HCT116 (cell line): ENCODE data around the gene FHIT. TPM values are rescaled to one million over a fixed set of nuclear protein-coding genes. Genes with fewer than 3 reads are reported as not detected.

Experiments used
- ATAC-seq: fragments of 200-7000 bp; cut with Tn5 transposase; 2 replicates; pipeline ENCODE4 v1.9.1; 2020; ENCODE audit warnings: mild to moderate bottlenecking, moderate library complexity
- BruUV-seq: library from RNA; stranded (reverse); fragments of 400-500 nt; replicated peaks from 2 replicates; lab custom pipeline; 2021; lab: Mats Ljungman, UMichigan
- CTCF ChIA-PET: fragments of 300-600 bp; sonication (Branson Sonifier 250); formaldehyde crosslinking; loops from one replicate; lab custom pipeline; 2021; ENCODE audit warnings: antibody characterized with exemption; lab: Charles Lee
- POLR2A ChIA-PET: fragments of 300-600, 350-600 bp; sonication (Branson Sonifier 250); formaldehyde crosslinking; loops from one replicate; lab custom pipeline; 2021; ENCODE audit warnings: antibody characterized with exemption; lab: Charles Lee
- RAD21 ChIA-PET, 2 experiments: fragments of 300-600 bp; sonication (Branson Sonifier 250); formaldehyde crosslinking; loops; one replicate each; lab custom pipeline; 2023; ENCODE audit warnings: low total read pairs in 2 of 2; ENCODE audit not compliant: uncharacterized antibody in 2 of 2, unreplicated experiment in 2 of 2, low non-redundant PET in 1 of 2; lab: Charles Lee
- DNase-seq: peaks from one replicate; pipeline ENCODE4 v3.0.0-alpha.2; 2010; ENCODE audit warnings: low read depth, low spot score
- H2AFZ ChIP-seq: fragments of 200-600 bp; shearing (Covaris generic), sonication (generic); 2 replicates; pipeline ENCODE4 v1.6.1; 2017; ENCODE audit warnings: low read depth, mixed run types, mixed read lengths, antibody characterized with exemption, low read length; ENCODE audit not compliant: poor library complexity, severe bottlenecking
- H3K27ac ChIP-seq: 2 replicates; pipeline ENCODE4 v1.5.1; 2012; ENCODE audit warnings: low read depth, low read length
- H3K27me3 ChIP-seq: fragments of 200-600 bp; sonication (generic); 2 replicates; pipeline ENCODE4 v1.6.1; 2016; ENCODE audit warnings: mixed run types, low read length, mixed read lengths; ENCODE audit not compliant: insufficient read depth
- H3K36me3 ChIP-seq, 2 experiments: fragments of 200-500 bp in 1 of 2; fragments of 200-600 bp in 1 of 2; sonication (Bioruptor generic) in 1 of 2; sonication (generic) in 1 of 2; 2 replicates each; pipeline versions ENCODE4 v1.5.1 to v1.6.1; 2014 to 2016; ENCODE audit warnings: low read length in 2 of 2, inconsistent platforms in 1 of 2, mixed read lengths in 1 of 2, mixed run types in 1 of 2; ENCODE audit not compliant: insufficient read depth in 2 of 2, control insufficient read depth in 1 of 2
- H3K4me1 ChIP-seq, 2 experiments: fragments of 200-600 bp in 1 of 2; sonication (generic) in 1 of 2; 2 replicates each; pipeline versions ENCODE4 v1.5.1 to v1.6.1; 2012 to 2017; ENCODE audit warnings: low read length in 2 of 2, inconsistent platforms in 1 of 2, mild to moderate bottlenecking in 1 of 2, mixed read lengths in 1 of 2, mixed run types in 1 of 2, moderate library complexity in 1 of 2; ENCODE audit not compliant: insufficient read depth in 2 of 2, control insufficient read depth in 1 of 2
- H3K4me2 ChIP-seq: fragments of 200-600 bp; sonication (generic); 2 replicates; pipeline ENCODE4 v1.6.1; 2017; ENCODE audit warnings: mixed run types, low read length, mixed read lengths
- H3K4me3 ChIP-seq, 2 experiments: fragments of 200-600 bp in 1 of 2; sonication (generic) in 1 of 2; replicated peaks in 1 of 2; 2 replicates each; pipeline ENCODE4 v1.5.1; 2011 to 2016; ENCODE audit warnings: low read length in 2 of 2, control low read depth in 1 of 2, low read depth in 1 of 2, mild to moderate bottlenecking in 1 of 2, mixed read lengths in 1 of 2, mixed run types in 1 of 2
- H3K79me2 ChIP-seq: fragments of 200-600 bp; sonication (generic); 2 replicates; pipeline ENCODE4 v1.6.1; 2017; ENCODE audit warnings: mild to moderate bottlenecking, mixed run types, low read length, moderate library complexity, mixed read lengths; ENCODE audit not compliant: insufficient read depth
- H3K9ac ChIP-seq: fragments of 200-600 bp; sonication (generic); 2 replicates; pipeline ENCODE4 v1.6.1; 2016; ENCODE audit warnings: low read length, mixed read lengths
- H3K9me2 ChIP-seq: fragments of 200-600 bp; sonication (generic), shearing (Covaris generic); 2 replicates; pipeline ENCODE4 v1.6.1; 2017; ENCODE audit warnings: mixed run types, mild to moderate bottlenecking, moderate library complexity; ENCODE audit not compliant: insufficient read depth
- H3K9me3 ChIP-seq, 2 experiments: fragments of 200-500 bp in 1 of 2; fragments of 200-600 bp in 1 of 2; sonication (Bioruptor generic) in 1 of 2; sonication (generic) in 1 of 2; 2 replicates each; pipeline ENCODE4 v1.6.1; 2014 to 2017; ENCODE audit warnings: low read length in 2 of 2, mixed read lengths in 2 of 2, inconsistent platforms in 1 of 2, low read depth in 1 of 2, mild to moderate bottlenecking in 1 of 2, mixed run types in 1 of 2, moderate library complexity in 1 of 2; ENCODE audit not compliant: control insufficient read depth in 1 of 2, insufficient read depth in 1 of 2
- H4K20me1 ChIP-seq: fragments of 200-600 bp; sonication (generic), shearing (Covaris generic); 2 replicates; pipeline ENCODE4 v1.6.1; 2017; ENCODE audit warnings: mixed run types, mild to moderate bottlenecking, moderate library complexity; ENCODE audit not compliant: insufficient read depth
- ATF3 ChIP-seq: IDR thresholded peaks from 2 replicates; pipeline ENCODE4 v1.6.1; 2012
- CBX3 ChIP-seq: IDR thresholded peaks from 2 replicates; pipeline ENCODE4 v1.6.1; 2012; ENCODE audit warnings: low read depth
- CEBPB ChIP-seq: IDR thresholded peaks from 2 replicates; pipeline ENCODE4 v1.6.1; 2012; ENCODE audit warnings: low read depth
- CTCF ChIP-seq, 3 experiments: fragments of 200-600 bp in 1 of 3; sonication (generic) in 1 of 3; IDR thresholded peaks in 2 of 3; conservative IDR thresholded peaks in 1 of 3; 2 replicates each; pipeline ENCODE4 v1.5.1; 2012 to 2017; ENCODE audit warnings: low read depth in 2 of 3, low read length in 2 of 3, antibody characterized with exemption in 1 of 3, borderline replicate concordance in 1 of 3, control low read depth in 1 of 3, mild to moderate bottlenecking in 1 of 3, mixed read lengths in 1 of 3, mixed run types in 1 of 3, moderate library complexity in 1 of 3; ENCODE audit not compliant: insufficient read depth in 1 of 3
- EGR1 ChIP-seq: IDR thresholded peaks from 2 replicates; pipeline ENCODE4 v1.6.1; 2012; ENCODE audit warnings: low read depth
- EZH2 ChIP-seq: fragments of 200-600 bp; sonication (generic); IDR thresholded peaks from 2 replicates; pipeline ENCODE4 v1.6.1; 2017; ENCODE audit warnings: antibody characterized with exemption, mixed run types
- EZH2phosphoT487 ChIP-seq: fragments of 200-600 bp; IDR thresholded peaks from 2 replicates; pipeline ENCODE4 v1.6.1; 2018; ENCODE audit warnings: antibody characterized with exemption, borderline replicate concordance
- FOSL1 ChIP-seq: IDR thresholded peaks from 2 replicates; pipeline ENCODE4 v1.6.1; 2012; ENCODE audit warnings: low read depth
- MAX ChIP-seq: IDR thresholded peaks from 2 replicates; pipeline ENCODE4 v1.6.1; 2012
- POLR2AphosphoS5 ChIP-seq: IDR thresholded peaks from 2 replicates; pipeline ENCODE4 v1.6.1; 2011; ENCODE audit warnings: mild to moderate bottlenecking, low read depth, low read length, moderate library complexity
- RAD21 ChIP-seq: IDR thresholded peaks from 2 replicates; pipeline ENCODE4 v1.6.1; 2012; ENCODE audit warnings: low read depth, mild to moderate bottlenecking
- REST ChIP-seq: IDR thresholded peaks from 2 replicates; pipeline ENCODE4 v1.6.1; 2012; ENCODE audit warnings: low read depth
- SIN3A ChIP-seq: IDR thresholded peaks from 2 replicates; pipeline ENCODE4 v1.6.1; 2012; ENCODE audit warnings: low read depth
- ZBTB33 ChIP-seq: IDR thresholded peaks from 2 replicates; pipeline ENCODE4 v1.6.1; 2011; ENCODE audit warnings: mild to moderate bottlenecking, low read length, moderate library complexity; ENCODE audit not compliant: insufficient replicate concordance; ENCODE audit errors: extremely low read depth
- ZFX ChIP-seq: fragments of 450-650 bp; IDR thresholded peaks from 2 replicates; pipeline ENCODE4 v1.6.1; 2017
- ZNF274 ChIP-seq: fragments of 200-500 bp; sonication (Bioruptor generic); IDR thresholded peaks from 2 replicates; pipeline ENCODE4 v1.6.1; 2014; ENCODE audit warnings: mild to moderate bottlenecking, low read depth, low read length, inconsistent platforms
- intact Hi-C: fragments of 100-400 bp; cut with micrococcal nuclease; formaldehyde crosslinking; loops from 2 replicates; pipeline ENCODE4 v1.10.0; 2022
- total RNA-seq: library from RNA; stranded (reverse); gene quantifications from one replicate; pipeline ENCODE4 v1.2.1, GENCODE V29; 2021; ENCODE audit not compliant: unreplicated experiment

The FHIT gene
- total RNA-seq, 1 experiment from 2014 or later, result 20.1 TPM

GRCh38 chr3:61162965-61163364, 88.3 kb downstream of the FHIT start:
- Histone ChIP-seq H3K4me2 (no peak overlapping the region), H3K9me3 (no peaks in the 10 kb centered on the region), H3K9me2 (no peaks in the 10 kb centered on the region), H2AFZ (no peak overlapping the region), H3K79me2 (no peaks in the 10 kb centered on the region), H4K20me1 (no peaks in the 10 kb centered on the region), H3K36me3 (no peaks in the 10 kb centered on the region), H3K4me1 (no peaks in the 10 kb centered on the region), H3K4me3 (no peak overlapping the region), H3K9ac (no peak overlapping the region), H3K27me3 (no peaks in the 10 kb centered on the region), H3K27ac (no peak overlapping the region)
- ChIA-PET CTCF (no interaction called here), RAD21 (no interaction called here), POLR2A (no interaction called here)
- intact Hi-C loops, result no loop called here
- ATAC-seq (no peak), DNase-seq (no peak)
- BruUV-seq, result no TSS peak
- TF ChIP-seq EZH2 (no peak), EGR1 (no peak), CEBPB (no peak), REST (no peak), SIN3A (no peak), ZNF274 (no peak), CBX3 (no peak), FOSL1 (no peak), EZH2phosphoT487 (no peak), ZFX (no peak), ATF3 (no peak), MAX (no peak), ZBTB33 (no peak), CTCF (IDR thresholded peaks at IDR 0.05 in 2 of 3, conservative IDR thresholded peaks at IDR 0.05 in 1 of 3; ENCODE audit: borderline replicate concordance in 1 of 3, insufficient read depth in 1 of 3, low read depth in 2 of 3, low read length in 2 of 3) (no peak), POLR2AphosphoS5 (no peak), RAD21 (no peak)
